C4-2B (cell line): Measurements from ENCODE around the gene THADA.

Experiments used
- ZFX ChIP-seq: fragments of 450-650 bp; IDR thresholded peaks from 2 replicates; pipeline ENCODE4 v1.6.1; 2017
- TF ChIP-seq, protein P1 (sequence below): fragments of 450-650 bp; conservative IDR thresholded peaks from 2 replicates; pipeline ENCODE4 v1.5.1; 2017; ENCODE audit warnings: mild to moderate bottlenecking

DNA sequence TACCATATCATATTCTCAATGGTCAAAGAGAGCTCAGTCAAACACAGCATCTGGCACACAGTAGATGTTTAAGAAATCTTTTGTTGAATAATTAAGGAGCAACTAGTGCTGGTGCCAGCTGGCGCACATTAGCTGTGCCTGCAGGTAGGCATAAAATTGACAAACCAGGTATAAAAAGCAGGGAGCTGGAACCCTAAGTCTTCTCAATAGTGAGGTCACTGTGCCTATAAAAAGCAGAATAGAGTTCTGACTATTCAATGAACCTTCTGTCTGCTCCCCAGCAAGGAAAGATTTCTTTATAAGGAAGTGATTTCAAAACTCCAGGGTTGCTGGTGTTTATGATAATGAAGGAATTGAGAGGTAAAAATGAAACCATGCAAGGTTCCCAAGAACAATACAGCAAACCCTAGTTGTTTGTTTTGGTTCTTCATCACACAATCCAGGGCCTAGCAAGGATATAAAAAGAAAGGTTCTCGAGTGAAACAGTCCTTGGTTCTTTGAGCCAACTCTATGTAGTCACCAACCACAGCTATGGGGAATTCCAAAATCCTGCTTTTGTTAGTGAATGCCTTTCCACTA is 76.1 kb downstream of the THADA start:
- TF ChIP-seq, protein P1, sequence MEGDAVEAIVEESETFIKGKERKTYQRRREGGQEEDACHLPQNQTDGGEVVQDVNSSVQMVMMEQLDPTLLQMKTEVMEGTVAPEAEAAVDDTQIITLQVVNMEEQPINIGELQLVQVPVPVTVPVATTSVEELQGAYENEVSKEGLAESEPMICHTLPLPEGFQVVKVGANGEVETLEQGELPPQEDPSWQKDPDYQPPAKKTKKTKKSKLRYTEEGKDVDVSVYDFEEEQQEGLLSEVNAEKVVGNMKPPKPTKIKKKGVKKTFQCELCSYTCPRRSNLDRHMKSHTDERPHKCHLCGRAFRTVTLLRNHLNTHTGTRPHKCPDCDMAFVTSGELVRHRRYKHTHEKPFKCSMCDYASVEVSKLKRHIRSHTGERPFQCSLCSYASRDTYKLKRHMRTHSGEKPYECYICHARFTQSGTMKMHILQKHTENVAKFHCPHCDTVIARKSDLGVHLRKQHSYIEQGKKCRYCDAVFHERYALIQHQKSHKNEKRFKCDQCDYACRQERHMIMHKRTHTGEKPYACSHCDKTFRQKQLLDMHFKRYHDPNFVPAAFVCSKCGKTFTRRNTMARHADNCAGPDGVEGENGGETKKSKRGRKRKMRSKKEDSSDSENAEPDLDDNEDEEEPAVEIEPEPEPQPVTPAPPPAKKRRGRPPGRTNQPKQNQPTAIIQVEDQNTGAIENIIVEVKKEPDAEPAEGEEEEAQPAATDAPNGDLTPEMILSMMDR = no peak
- no peak for TF ChIP-seq ZFX
